NT2/D1 (cell line): ENCODE data around the gene AFF3.

Experiments
- SUZ12 ChIP-seq: IDR thresholded peaks from 2 replicates; pipeline ENCODE4 v1.6.1; 2011; ENCODE audit not compliant: insufficient read length, insufficient read depth; ENCODE audit errors: extremely low read depth
- YY1 ChIP-seq: IDR thresholded peaks from 2 replicates; pipeline ENCODE4 v1.6.1; 2011; ENCODE audit not compliant: insufficient read length, insufficient read depth

DNA sequence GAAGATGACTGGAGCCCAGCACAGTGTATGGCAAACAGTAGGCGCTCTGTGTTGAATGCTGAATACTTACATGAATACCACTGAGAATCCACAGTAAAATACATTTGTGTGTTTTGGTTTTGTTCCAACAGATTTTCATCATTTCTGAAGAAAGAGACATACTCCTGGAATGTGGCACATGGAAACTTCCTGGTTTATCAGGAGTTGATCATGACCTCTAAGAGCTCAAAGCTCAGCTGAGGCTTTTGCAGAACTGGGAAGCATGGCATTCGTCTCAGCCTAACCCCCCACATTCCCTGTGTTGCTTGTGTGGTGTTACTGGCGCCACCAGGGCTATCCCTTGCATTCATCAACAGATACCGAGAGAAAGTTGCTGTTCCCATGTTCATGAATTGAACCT lies 335.6 kb downstream of the AFF3 start:
- no peak for TF ChIP-seq YY1
- no peak for TF ChIP-seq SUZ12
